ENCODE data around the gene DES.

GRCh38 chr2:219475278-219475677 lies 57.1 kb downstream of the DES start:
- no peak for TF ChIP-seq CTCF (IDR thresholded peaks at IDR 0.05; ENCODE audit: low read length)
- TF ChIP-seq EZH2 (optimal IDR thresholded peaks at IDR 0.05; ENCODE audit: low read depth, low read length) = no peak
